Measurements from ENCODE around the gene MSANTD1.

MSANTD1 gene

GRCh38 chr4:3248811-3249661 is at the start of gene MSANTD1:
Gene MSANTD1 (plus strand): TSS chr4:3249159. CDS start chr4:3249223, 64 bp downstream.
- no peak for DNase-seq (ENCODE audit: low read depth, low spot score)

GRCh38 chr4:3199653-3200422 is 49.1 kb upstream of the MSANTD1 start:
- no peak for DNase-seq (ENCODE audit: low read depth, low spot score)

DNA sequence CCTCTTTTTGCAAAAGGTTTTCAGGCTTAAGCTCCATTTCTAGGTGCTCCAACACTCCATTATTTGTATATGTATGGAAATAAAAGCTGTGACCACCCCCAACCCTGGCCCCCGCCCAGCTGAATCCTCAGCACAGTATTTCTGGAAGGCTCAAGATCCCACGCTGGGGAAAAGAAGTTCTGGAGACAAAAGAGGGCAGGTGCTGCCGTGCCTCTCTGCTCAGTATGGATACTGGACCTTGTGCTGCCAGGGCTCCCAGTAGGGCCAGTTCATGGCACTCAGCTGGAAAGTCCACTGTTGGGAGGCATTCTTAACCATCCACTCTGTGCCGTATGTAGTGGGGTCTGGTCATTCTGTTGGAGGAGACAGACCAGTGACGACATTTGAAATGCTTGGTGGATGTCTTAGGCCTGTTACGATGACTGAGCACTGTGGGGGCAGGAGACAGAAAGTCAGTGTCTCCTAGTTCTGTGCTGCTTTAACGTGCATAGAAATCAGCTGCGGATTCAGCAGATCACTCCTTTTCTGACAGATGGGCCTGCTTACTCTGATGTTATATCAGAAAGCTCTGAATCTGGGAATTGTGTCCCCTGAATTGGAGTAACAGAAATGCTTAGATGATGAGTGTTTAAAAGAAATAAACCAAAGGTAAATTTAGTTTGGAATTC is 48.4 kb upstream of the MSANTD1 start:
- DNase-seq (ENCODE audit: low read depth, low spot score) = no peak

DNA sequence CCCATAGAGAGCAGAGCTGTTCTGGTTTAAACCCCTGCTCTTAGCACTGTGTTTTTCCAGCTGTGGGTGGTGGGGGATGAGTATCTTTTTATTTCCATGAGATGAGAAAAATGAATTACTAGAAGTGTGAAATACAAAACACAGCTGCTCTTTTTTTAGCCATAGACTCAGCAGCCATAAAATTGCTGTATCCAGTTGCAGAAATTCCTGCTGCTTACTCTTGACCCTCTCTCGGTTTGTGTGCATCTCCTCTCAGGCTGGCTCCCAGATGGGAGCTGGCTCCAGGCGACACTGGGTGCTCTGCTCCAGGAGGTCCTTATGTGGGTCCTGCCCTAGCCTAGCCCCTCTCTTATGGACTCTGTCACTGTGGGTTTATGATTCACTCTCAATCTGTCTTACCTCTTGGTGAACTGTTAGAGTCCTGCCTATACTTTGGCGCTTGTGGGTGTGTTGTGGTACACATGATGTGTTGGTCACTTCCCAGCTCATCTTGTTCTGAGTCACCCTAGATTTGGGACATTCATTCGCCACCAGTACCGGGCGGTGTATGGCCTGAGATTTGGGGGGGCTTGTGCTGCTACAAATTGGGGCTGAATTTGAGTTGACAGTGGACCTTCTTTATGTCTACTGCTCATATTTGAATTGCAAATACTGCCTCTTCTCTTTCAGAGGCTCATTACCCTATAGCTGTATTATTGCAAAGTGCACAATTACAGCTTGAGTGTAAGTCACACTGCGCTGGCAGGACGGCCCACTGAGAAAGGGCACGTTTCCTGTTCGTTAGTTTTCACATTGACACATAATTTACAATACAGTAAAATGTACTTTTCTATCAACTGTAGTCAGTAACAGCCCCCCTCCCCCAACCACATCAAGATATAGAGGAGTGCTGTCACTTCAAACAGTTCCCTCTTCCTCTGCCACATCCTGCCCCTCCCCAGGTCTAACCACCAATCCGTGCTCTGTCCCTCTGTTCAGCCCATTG is 46.9 kb upstream of the MSANTD1 start:
- no peak for DNase-seq (ENCODE audit: low read depth, low spot score)

DNA sequence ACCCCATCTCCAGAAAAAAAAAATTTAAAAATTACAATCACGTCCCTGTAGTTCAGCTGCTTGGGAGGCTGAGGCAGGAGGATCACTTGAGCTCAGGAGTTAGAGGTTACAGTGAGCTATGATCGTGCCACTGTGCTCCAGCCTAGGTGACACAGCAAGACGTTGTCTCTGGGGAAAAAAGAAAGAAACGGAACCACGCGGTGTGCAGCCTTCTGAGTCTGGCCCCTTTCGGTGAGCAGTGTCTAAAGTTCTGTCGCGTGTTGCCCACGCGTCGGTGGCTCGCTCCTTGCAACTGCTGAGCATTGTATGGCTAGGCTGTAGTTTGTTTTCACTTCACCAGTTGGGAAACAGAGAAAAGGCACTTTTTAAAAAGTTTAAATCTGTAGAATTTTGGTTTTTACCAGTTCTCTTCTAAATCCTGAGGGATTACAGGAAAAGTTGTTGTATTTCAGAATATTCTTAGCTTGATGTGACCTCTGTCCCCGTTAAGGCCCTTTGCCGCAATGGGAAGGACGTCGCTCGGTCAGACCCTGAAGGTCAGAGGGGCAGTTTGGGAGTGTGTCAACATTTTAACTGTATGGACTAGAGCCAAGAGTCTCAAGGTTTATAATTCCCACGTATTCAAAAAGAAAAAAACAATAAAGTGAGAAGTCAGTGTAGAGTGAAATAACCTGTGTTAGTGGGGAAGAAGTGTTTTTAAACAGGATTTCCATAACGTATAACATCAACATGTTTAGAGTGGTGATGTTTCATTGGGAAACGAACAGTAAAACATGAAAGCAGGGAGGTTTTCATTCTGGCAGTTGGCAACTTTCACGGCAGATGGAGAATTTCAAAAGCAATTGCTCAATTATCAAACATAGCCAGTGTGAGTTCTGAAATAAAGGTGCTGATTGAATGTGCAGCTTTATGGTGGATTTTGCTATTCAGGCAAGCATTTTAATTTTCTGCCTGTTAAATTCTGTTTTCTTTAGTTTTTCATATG is 45.8 kb upstream of the MSANTD1 start:
- DNase-seq (ENCODE audit: low read depth, low spot score) = no peak

- DNase-seq (ENCODE audit: low read depth, low spot score) = no peak
Observed at GRCh38 chr4:3203971-3204431, 45.0 kb upstream of the MSANTD1 start.

DNA sequence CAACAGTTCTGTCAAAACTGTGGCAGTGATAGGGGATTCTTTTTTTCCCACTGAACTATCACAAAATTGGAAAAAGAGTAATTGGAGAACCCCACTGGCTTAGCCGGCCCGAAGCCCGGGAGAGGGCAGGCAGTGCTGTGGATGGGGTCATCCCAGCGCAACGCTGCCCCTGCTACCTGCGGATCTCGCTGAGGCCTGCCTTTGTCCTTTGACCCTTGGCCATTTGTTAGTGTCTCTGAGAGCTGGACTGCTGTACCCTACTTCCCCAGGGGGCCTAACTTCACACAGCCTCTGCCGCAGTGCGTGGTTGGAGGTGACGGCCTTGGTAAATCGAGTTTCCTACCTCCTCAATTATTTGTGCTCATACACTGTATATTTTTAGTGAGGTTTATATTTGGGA is 43.0 kb upstream of the MSANTD1 start:
- no peak for DNase-seq (ENCODE audit: low read depth, low spot score)

- no peak for DNase-seq (ENCODE audit: low read depth, low spot score)
Observed at GRCh38 chr4:3206439-3207100, 42.4 kb upstream of the MSANTD1 start.

GRCh38 chr4:3207531-3208037 is 41.4 kb upstream of the MSANTD1 start:
- DNase-seq (ENCODE audit: low read depth, low spot score) = no peak

DNA sequence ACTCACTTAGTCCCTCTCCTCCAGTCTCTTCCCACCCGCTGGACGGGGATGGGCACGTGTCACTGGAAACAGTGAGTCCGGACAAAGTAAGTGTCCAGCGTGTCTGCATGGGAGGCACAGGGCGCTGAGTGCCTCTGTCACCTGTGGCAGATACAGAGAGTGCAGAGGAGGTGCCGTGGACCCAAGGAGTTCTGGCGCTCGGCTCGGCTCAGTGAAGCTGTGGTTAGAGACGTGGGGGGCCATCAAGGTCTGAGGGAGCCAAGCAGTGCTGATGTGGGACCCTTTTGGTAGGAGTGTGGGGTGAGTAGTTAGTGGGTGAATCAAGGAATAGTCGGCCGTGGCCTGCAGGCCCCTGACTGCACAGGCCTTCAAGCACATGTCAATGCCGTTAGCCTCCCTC is 40.1 kb upstream of the MSANTD1 start:
- no peak for DNase-seq (ENCODE audit: low read depth, low spot score)

DNA sequence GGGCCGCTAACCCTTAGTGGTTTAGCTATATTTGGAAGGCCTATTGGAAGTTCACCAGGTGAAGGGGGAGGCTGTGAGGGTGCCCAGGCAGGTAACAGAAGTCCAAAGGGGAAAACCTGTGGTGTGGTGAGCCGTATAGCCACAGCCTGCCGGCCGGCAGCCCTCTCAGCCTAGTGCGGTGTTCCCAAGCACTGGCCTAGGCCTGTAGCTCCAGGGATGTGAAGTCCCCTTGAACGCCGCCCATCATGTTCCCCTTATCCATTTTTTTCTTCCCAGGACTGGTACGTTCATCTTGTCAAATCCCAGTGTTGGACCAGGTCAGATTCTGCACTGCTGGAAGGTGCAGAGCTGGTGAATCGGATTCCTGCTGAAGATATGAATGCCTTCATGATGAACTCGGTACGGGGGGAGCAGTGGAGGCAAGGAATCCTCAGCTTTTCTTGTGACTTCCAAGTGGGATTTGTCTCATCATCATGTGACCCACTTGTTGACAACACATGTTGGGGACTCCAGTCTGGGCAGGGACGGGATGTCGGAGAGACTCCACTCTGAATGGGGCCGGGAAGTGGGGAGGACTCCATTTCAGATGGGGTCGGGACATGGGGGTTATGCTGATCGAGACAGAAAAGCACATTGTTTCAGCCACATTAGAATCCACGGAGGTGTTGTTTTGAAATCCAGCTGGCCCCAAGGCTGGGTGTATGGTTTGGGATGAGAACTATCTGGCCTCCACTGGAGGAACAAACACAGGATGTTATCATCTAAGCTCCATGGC is 39.2 kb upstream of the MSANTD1 start:
- DNase-seq (ENCODE audit: low read depth, low spot score) = no peak

DNA sequence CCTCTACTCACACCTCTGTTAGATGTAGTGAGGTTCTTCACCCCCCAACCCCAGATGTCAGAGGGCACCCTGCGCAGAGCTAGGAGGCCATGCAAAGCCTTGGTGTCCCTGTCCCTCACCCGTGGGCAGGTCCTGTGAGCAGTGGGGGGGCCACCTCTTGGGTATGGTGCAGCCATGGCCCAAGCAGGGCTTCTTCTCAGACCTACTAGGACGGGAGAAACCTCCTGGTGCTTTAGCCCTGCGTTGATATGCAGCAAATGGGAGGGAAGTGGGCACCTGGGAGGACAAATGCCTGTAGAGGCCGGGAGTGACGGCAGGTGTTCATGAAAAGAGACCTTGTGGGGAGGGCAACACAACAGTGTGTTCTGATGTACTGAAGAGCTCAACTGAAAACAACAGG is 38.5 kb upstream of the MSANTD1 start:
- no peak for DNase-seq (ENCODE audit: low read depth, low spot score)

DNA sequence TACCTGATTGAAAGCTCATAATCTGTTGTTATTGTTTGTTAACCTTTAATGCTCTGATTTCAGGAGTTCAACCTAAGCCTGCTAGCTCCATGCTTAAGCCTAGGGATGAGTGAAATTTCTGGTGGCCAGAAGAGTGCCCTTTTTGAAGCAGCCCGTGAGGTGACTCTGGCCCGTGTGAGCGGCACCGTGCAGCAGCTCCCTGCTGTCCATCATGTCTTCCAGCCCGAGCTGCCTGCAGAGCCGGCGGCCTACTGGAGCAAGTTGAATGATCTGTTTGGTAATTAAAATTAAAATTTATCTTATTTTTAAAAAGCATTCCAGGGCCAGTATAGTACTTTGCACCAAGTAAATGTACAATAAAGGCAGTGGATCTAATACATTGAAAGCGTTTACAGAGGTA is 37.1 kb upstream of the MSANTD1 start:
- no peak for DNase-seq (ENCODE audit: low read depth, low spot score)

- no peak for DNase-seq (ENCODE audit: low read depth, low spot score)
Observed at GRCh38 chr4:3212391-3213105, 36.4 kb upstream of the MSANTD1 start.

- DNase-seq (ENCODE audit: low read depth, low spot score) = no peak
Observed at GRCh38 chr4:3213106-3213425, 35.9 kb upstream of the MSANTD1 start.

GRCh38 chr4:3213661-3214250 is 35.2 kb upstream of the MSANTD1 start:
- no peak for DNase-seq (ENCODE audit: low read depth, low spot score)

DNA sequence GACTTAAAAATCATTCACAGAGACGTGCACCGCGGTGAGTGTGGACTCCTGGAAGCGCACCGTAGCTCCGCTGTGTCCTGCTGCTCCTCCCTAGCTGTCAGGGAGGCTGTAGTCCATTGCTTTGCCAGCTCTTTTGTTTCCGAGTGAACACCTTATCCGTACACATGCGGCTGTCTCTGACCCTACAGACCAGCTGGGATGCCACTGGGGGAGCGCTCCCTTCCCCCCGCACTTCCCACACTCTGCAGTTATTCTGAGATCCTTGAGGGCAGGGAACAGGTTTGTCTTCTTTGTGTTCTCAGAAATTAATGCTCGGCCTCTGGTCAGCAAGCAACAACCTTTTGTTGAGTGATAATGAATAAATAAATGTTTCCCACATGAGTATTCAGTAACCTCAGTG is 33.7 kb upstream of the MSANTD1 start:
- DNase-seq (ENCODE audit: low read depth, low spot score) = no peak

Measured in iPS DF 19.7 (cell line).